ENCODE results near the gene SIGLEC6.

SIGLEC6 gene

GRCh38 chr19:51550848-51551672 is 19.6 kb upstream of the SIGLEC6 start:
- H3K4me3 ChIP-seq (ENCODE audit: control insufficient read depth, low read depth, low read length) = no peak overlapping the region
- no peak for DNase-seq (ENCODE audit: low read depth)
- TF ChIP-seq, protein P1, sequence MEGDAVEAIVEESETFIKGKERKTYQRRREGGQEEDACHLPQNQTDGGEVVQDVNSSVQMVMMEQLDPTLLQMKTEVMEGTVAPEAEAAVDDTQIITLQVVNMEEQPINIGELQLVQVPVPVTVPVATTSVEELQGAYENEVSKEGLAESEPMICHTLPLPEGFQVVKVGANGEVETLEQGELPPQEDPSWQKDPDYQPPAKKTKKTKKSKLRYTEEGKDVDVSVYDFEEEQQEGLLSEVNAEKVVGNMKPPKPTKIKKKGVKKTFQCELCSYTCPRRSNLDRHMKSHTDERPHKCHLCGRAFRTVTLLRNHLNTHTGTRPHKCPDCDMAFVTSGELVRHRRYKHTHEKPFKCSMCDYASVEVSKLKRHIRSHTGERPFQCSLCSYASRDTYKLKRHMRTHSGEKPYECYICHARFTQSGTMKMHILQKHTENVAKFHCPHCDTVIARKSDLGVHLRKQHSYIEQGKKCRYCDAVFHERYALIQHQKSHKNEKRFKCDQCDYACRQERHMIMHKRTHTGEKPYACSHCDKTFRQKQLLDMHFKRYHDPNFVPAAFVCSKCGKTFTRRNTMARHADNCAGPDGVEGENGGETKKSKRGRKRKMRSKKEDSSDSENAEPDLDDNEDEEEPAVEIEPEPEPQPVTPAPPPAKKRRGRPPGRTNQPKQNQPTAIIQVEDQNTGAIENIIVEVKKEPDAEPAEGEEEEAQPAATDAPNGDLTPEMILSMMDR (conservative IDR thresholded peaks at IDR 0.05; ENCODE audit: control insufficient read depth, insufficient read depth, low read depth, low read length) = no peak

- DNase-seq (ENCODE audit: low read depth) = no peak
- H3K4me3 ChIP-seq (ENCODE audit: control insufficient read depth, low read depth, low read length) = no peak overlapping the region
- TF ChIP-seq, protein P1 (conservative IDR thresholded peaks at IDR 0.05; ENCODE audit: control insufficient read depth, insufficient read depth, low read depth, low read length) = no peak
Measured at GRCh38 chr19:51549533-51550324, 18.3 kb upstream of the SIGLEC6 start.

DNA sequence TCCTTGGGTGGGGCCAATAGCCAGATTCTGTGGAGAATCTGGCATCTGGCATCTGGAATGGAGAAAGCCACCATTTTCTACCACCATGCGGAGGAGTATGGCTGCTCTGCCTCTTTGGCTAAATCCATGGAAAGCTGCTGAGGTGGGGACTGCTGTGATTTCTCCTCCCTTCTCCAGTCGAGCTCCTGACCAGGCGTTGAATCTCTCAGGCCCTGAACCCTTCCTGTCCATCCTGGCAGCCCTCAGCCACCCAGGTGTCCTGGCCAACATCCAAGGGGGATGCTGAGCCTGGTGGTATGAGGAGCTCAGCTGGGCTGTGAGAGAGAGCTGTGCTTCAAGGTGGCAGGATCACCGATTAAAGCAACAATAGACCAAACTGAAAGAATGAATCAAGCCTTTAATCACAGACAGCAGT is 17.4 kb upstream of the SIGLEC6 start:
- no peak for DNase-seq (ENCODE audit: low read depth)
- H3K4me3 ChIP-seq (ENCODE audit: control insufficient read depth, low read depth, low read length) = no peak overlapping the region
- TF ChIP-seq, protein P1 (conservative IDR thresholded peaks at IDR 0.05; ENCODE audit: control insufficient read depth, insufficient read depth, low read depth, low read length) = no peak

DNA sequence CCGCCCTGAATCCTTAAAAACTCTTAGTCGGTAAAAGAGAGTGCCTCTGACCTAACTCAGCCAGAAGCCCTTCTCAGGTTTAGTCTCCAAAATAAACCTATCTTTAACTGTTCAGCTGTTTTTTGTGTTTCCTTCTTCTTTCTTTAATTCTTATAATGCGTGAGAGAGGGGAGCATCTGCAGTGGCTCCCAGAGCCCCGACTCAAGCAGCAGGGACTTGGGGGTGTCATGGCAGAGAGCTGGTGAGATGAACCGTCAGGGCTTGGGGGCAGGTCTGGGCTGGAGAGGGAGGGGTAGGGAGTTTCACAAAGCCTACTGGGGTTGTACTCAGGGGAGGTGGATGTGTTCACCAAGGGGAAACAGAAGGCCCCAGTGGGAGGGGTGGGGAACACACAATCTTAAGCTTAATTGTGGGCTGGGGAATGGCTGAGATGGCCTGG is 16.8 kb upstream of the SIGLEC6 start:
- no peak overlapping the region for H3K4me3 ChIP-seq (ENCODE audit: control insufficient read depth, low read depth, low read length)
- TF ChIP-seq, protein P1 (conservative IDR thresholded peaks at IDR 0.05; ENCODE audit: control insufficient read depth, insufficient read depth, low read depth, low read length) = no peak
- DNase-seq (ENCODE audit: low read depth) = no peak

DNA sequence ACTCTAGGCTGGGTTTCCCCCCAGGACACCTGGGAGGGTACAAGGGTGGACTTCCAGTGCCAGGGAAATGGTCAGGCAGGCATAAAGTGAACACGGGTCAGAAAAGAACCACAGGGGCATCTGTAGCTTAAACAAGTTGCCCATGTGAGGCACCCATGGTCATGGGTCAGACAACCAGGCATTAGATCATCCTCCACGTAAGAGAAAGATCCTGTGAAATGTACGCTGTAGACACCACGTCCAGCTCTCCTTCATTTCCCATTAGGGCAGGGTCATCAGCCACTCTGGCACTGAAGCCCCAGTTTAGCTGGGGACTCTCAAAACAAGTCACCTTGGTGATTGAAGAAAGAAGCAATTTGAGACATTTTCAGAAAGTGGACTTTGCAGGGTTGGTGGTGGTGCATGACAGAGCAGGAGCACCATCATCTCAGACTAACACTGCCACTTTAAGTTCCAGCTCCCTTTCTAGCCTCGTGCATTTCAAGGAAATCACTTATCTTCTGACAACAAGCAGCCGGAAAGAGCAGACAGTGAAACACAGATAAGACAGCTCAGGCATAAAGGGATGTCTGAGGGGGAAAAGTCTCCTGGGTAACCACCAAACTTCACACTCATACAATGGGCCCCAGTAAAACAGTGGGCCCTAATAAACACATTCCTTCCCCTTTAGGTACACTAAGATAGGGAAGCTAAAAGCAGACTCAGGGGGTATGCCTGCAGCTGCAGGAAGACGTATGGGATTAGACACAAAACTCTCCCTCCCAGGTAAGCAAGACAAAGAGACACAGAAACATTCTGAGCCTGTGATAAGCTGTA is 16.1 kb upstream of the SIGLEC6 start:
- no peak overlapping the region for H3K4me3 ChIP-seq (ENCODE audit: control insufficient read depth, low read depth, low read length)
- TF ChIP-seq, protein P1 (conservative IDR thresholded peaks at IDR 0.05; ENCODE audit: control insufficient read depth, insufficient read depth, low read depth, low read length) = no peak
- no peak for DNase-seq (ENCODE audit: low read depth)

DNA sequence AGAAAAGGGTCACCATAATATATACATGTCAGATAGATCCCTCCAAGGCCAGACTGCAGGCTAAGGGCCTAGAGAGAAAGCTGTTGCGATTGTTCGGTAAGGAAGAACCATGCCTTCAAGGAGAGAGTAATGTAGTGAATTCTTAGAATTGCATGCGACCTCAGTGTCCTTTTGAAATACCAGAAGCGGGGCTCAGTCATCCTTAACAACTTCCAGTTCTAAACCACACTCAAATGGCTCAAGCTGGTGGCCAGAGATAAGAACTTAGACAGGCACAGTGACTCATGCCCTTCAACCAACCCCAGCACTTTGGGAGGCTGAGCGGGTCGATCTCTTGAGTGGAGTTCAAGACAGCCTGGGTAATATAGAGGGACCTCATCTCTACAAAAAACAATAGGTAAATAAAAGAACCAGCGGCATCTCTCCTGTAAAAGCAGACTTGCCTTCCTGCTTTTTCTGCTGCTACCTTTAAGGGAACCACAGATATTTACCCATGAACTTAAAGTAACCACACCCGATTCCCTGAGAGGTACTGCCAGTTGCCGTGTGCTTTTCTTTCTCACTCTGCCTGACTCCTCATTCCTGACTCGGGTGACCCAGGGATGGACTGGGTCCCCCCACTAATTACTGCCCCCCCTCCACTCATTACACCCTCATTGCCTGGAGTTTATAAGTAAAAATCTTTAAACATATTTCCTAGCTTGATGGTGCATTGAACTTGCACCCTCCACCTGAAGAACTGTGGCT is 15.4 kb upstream of the SIGLEC6 start:
- no peak overlapping the region for H3K4me3 ChIP-seq (ENCODE audit: control insufficient read depth, low read depth, low read length)
- TF ChIP-seq, protein P1 (conservative IDR thresholded peaks at IDR 0.05; ENCODE audit: control insufficient read depth, insufficient read depth, low read depth, low read length) = no peak
- no peak for DNase-seq (ENCODE audit: low read depth)
